H1 (cell line): ENCODE results near the gene CLTCL1. TPM values are rescaled to one million over a fixed set of nuclear protein-coding genes. Genes with fewer than 3 reads are reported as not detected.

ENCODE experiments used
- CHD2 ChIP-seq: IDR thresholded peaks from 2 replicates; pipeline ENCODE4 v1.6.1; 2012; ENCODE audit warnings: low read length, improper control_type of control experiment
- HDAC2 ChIP-seq, 2 experiments: fragments of 300-600 bp in 1 of 2; sonication (generic) in 1 of 2; IDR thresholded peaks; 2 replicates each; pipeline ENCODE4 v1.6.1; 2011 to 2012; ENCODE audit warnings: low read depth in 2 of 2, low read length in 2 of 2, mild to moderate bottlenecking in 2 of 2, moderate library complexity in 2 of 2, borderline replicate concordance in 1 of 2, inconsistent platforms in 1 of 2
- SIRT6 ChIP-seq: IDR thresholded peaks from one replicate; pipeline ENCODE4 v1.7.1; 2012; ENCODE audit warnings: low read length, inconsistent platforms
- TAF7 ChIP-seq: optimal IDR thresholded peaks from 2 replicates; pipeline ENCODE3; 2011; ENCODE audit warnings: low read depth, mild to moderate bottlenecking, inconsistent platforms, low read length, moderate library complexity, borderline replicate concordance
- USF2 ChIP-seq: IDR thresholded peaks from 2 replicates; pipeline ENCODE4 v1.6.1; 2011; ENCODE audit warnings: low read length, improper control_type of control experiment
- polyA plus RNA-seq, 7 experiments: library from polyadenylated mRNA; depleted of rRNA in 3 of 7; stranded (reverse) in 5 of 7; unstranded in 2 of 7; fragments of >200 nt in 5 of 7; fragments of 200-250 nt in 2 of 7; gene quantifications; 1 replicate in 5 of 7; 2 replicates in 1 of 7; 4 replicates in 1 of 7; pipeline versions ENCODE4 v1.2.1 to v1.2.3, GENCODE V29; 2011 to 2013; ENCODE audit warnings: missing spikeins in 2 of 7, mixed read lengths in 2 of 7
- total RNA-seq: library from RNA; stranded (reverse); fragmentation: NEBNext Ultra II Directional; extraction: Animal tissue kit (Norgen Biotek cat#: 25700); gene quantifications from 2 replicates; pipeline ENCODE4 v1.2.1, GENCODE V29; 2021

Gene CLTCL1
- total and polyA plus RNA-seq, 2 of the 8 experiments (the other 6 are each of a cell fraction or from before 2014, with no cell fraction given) = 12.4 to 17.0 TPM

GRCh38 chr22:19181786-19182471 lies 109.6 kb downstream of the CLTCL1 start (continued):
- TF ChIP-seq TAF7 = no peak
- TF ChIP-seq USF2 = no peak
- no peak for TF ChIP-seq HDAC2 (IDR thresholded peaks at IDR 0.05; ENCODE audit: borderline replicate concordance in 1 of 2, low read depth in 2 of 2, low read length in 2 of 2)
- TF ChIP-seq SIRT6 = no peak
- no peak for TF ChIP-seq CHD2
